Ovary (tissue), 3 donors: Measurements from ENCODE around the gene DCAF4.
A peak's percentile ranks its signal among the peaks of the same experiment; 100 is the strongest.

ENCODE experiments used
- POLR2A ChIP-seq: fragments of 450-650 bp; IDR thresholded peaks from one replicate; pipeline ENCODE4 v1.6.1; 2017; ENCODE audit warnings: antibody characterized with exemption, mild to moderate bottlenecking, moderate library complexity
- TF ChIP-seq, protein P1 (sequence below), 3 donors: fragments of 450-650 bp in 2 of 3; fragments of 200-600 bp in 1 of 3; IDR thresholded peaks; one replicate each; pipeline versions ENCODE4 v1.5.1 to v1.8.0; 2016 to 2022; ENCODE audit warnings: antibody characterized with exemption in 3 of 3, mild to moderate bottlenecking in 1 of 3
- donor health status: DM: no; HTN: no; CAD: no.

DNA sequence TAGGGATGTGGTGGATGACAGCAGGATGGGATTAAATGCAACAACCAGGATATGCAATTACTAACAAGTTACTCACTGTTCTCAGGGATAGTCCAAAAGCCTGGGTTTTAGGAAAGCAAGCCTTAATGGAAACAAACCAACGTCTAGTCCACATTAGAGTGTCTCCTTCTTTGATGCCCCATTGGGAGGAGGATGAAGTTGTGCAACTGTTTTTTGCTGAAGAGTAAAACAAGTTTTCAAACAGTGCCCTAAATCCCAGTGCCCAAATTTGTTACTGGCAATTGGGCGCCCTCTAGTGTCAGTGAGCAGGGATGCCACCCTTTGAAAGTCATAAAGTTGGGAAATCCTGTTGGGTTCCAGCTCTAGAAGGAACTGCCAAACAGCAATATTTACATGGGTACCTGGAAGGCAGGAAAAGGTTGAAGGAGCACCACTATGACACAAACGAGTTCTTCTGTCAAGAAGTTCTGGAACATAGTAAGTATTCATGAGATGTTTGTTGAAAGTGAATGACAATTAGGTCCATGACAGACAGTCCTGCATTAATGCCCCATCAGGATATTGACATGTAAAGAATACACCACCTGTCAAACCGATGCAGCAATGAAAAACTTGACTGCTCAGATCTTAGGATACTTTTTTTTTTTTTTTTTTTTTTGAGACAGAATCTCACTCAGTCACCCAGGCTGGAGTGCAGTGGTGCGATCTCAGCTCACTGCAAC is 21.3 kb upstream of the DCAF4 start:
- TF ChIP-seq, protein P1, sequence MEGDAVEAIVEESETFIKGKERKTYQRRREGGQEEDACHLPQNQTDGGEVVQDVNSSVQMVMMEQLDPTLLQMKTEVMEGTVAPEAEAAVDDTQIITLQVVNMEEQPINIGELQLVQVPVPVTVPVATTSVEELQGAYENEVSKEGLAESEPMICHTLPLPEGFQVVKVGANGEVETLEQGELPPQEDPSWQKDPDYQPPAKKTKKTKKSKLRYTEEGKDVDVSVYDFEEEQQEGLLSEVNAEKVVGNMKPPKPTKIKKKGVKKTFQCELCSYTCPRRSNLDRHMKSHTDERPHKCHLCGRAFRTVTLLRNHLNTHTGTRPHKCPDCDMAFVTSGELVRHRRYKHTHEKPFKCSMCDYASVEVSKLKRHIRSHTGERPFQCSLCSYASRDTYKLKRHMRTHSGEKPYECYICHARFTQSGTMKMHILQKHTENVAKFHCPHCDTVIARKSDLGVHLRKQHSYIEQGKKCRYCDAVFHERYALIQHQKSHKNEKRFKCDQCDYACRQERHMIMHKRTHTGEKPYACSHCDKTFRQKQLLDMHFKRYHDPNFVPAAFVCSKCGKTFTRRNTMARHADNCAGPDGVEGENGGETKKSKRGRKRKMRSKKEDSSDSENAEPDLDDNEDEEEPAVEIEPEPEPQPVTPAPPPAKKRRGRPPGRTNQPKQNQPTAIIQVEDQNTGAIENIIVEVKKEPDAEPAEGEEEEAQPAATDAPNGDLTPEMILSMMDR (IDR thresholded peaks at IDR 0.05), result peak; percentile 60 to 96 (median 95)
- TF ChIP-seq POLR2A, result peak; percentile 23
